ENCODE results near the gene CELSR1.
A peak's percentile ranks its signal among the peaks of the same experiment; 100 is the strongest.

DNA sequence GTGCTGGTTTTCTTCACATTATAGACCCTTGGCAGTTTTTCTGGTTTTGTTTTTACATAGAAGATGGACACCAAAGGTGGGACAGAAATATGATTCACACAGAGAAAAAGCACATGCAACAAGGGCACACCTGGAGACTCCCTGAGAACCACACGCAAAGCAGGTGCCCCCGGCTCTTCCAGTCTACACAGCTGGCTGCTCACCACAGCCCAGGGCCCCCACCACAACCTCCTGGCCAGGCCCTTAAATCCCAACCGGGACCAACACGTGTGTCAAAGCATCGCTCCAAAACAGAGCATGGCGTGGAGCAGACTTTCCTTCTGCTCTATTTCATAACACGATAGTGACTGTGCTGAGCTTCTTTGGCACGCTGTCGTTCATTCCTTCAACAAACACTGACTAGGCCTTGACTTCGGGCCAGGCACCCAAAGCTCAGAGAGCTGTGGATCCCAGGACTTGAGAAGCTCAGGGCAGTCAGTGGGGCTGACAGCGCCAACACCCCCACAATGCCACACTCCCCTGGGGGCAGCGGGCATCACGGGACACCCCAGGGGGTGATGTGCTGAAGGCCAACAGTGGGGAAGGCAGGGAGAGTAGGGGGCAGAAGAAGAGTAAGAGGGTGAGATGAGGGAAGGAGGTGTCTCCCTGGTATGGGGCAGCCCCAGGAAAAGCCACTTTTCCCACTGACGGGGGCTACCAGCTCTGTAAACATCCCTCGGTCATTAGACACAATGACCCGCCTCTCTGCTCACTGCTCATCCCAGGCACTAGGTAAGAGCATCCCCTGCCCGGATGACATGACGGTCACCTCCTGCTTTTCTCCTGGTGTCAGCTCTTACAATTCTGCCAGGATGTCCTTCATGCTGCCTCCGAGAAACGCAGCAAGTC, 26.0 kb downstream of the CELSR1 start:
- TF ChIP-seq, protein P1, sequence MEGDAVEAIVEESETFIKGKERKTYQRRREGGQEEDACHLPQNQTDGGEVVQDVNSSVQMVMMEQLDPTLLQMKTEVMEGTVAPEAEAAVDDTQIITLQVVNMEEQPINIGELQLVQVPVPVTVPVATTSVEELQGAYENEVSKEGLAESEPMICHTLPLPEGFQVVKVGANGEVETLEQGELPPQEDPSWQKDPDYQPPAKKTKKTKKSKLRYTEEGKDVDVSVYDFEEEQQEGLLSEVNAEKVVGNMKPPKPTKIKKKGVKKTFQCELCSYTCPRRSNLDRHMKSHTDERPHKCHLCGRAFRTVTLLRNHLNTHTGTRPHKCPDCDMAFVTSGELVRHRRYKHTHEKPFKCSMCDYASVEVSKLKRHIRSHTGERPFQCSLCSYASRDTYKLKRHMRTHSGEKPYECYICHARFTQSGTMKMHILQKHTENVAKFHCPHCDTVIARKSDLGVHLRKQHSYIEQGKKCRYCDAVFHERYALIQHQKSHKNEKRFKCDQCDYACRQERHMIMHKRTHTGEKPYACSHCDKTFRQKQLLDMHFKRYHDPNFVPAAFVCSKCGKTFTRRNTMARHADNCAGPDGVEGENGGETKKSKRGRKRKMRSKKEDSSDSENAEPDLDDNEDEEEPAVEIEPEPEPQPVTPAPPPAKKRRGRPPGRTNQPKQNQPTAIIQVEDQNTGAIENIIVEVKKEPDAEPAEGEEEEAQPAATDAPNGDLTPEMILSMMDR (IDR thresholded peaks at IDR 0.05): no peak
- TF ChIP-seq POLR2AphosphoS5 (IDR thresholded peaks at IDR 0.05; ENCODE audit: insufficient read depth in 1 of 2, low read depth in 1 of 2) (peak in 1 of 2 donors; percentile 11), POLR2A (IDR thresholded peaks at IDR 0.05) (no peak)

All from vagina (tissue), 2 donors.